ENCODE data around the gene ASCC1.

Gene ASCC1

DNA sequence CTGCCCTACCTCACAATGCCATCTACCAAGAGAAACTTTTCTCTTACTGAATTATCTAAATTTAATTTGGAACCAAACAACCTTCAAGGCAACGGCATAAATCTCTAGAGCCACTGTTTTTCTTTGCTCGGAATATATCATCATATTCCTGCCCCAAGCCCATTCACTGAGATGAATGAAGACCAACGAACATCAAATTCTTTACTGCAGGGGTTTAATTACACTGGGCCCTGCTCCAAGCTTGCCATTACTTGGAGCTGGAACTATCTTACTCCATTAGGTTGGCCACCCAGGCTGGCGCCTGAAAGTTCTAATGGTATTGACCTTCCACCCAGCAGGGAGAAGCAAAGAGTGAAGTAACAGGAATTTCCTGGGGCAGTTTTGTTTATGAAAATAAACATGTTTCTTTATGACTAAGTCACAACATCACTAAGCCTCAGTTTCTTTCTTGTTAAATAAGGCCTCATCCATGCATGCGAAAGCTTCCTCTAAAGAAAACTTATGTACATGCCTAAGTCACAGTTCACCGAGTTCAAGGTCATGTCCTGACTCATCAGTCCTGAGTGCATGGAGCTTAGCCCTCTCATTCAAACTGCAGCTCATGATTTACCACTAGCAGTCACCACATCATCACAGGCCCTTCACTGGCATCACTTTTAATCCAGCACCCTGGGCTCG lies 42.3 kb downstream of the ASCC1 start:
- no peak overlapping the region for H3K27ac ChIP-seq (ENCODE audit: low read length)
- H3K4me1 ChIP-seq (ENCODE audit: insufficient read depth, low read length) = no peaks in the 10 kb centered on the region
- DNase-seq (no peak), ATAC-seq (ENCODE audit: insufficient read depth, low read depth) (no peak)
- no peak overlapping the region for H3K4me2 ChIP-seq (ENCODE audit: insufficient read depth, low read length)
- no peak overlapping the region for H3K4me3 ChIP-seq (ENCODE audit: low read depth in 1 of 2, low read length in 2 of 2)
- TF ChIP-seq, protein P1, sequence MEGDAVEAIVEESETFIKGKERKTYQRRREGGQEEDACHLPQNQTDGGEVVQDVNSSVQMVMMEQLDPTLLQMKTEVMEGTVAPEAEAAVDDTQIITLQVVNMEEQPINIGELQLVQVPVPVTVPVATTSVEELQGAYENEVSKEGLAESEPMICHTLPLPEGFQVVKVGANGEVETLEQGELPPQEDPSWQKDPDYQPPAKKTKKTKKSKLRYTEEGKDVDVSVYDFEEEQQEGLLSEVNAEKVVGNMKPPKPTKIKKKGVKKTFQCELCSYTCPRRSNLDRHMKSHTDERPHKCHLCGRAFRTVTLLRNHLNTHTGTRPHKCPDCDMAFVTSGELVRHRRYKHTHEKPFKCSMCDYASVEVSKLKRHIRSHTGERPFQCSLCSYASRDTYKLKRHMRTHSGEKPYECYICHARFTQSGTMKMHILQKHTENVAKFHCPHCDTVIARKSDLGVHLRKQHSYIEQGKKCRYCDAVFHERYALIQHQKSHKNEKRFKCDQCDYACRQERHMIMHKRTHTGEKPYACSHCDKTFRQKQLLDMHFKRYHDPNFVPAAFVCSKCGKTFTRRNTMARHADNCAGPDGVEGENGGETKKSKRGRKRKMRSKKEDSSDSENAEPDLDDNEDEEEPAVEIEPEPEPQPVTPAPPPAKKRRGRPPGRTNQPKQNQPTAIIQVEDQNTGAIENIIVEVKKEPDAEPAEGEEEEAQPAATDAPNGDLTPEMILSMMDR (IDR thresholded peaks at IDR 0.05; ENCODE audit: borderline replicate concordance, extremely low read depth, low read length, poor library complexity, severe bottlenecking) = no peak
- no peak for TF ChIP-seq EZH2 (IDR thresholded peaks at IDR 0.05; ENCODE audit: borderline replicate concordance, low read depth, low read length, severe bottlenecking)
- no peaks in the 10 kb centered on the region for H3K9me3 ChIP-seq (ENCODE audit: insufficient read depth, low read length, severe bottlenecking)
- no peaks in the 10 kb centered on the region for H3K79me2 ChIP-seq (ENCODE audit: insufficient read depth, low read length)
- no peaks in the 10 kb centered on the region for H3K27me3 ChIP-seq (ENCODE audit: insufficient read depth, low read length, poor library complexity)
- no peaks in the 10 kb centered on the region for H4K20me1 ChIP-seq (ENCODE audit: insufficient read depth, low read length)
- H3K36me3 ChIP-seq (ENCODE audit: insufficient read depth, low read length) = peaks cover 24% of the 10 kb centered on the region; the same call in 1 of the 2 replicates
- no peak overlapping the region for H2AFZ ChIP-seq (ENCODE audit: low read depth, low read length)
- no peak overlapping the region for H3K9ac ChIP-seq (ENCODE audit: low read depth, low read length)

GRCh38 chr10:72173262-72173618 lies 42.8 kb downstream of the ASCC1 start:
- Histone ChIP-seq H3K4me1 (ENCODE audit: insufficient read depth, low read length) (no peaks in the 10 kb centered on the region), H3K27me3 (ENCODE audit: insufficient read depth, low read length, poor library complexity) (no peaks in the 10 kb centered on the region), H4K20me1 (ENCODE audit: insufficient read depth, low read length) (no peaks in the 10 kb centered on the region), H3K9me3 (ENCODE audit: insufficient read depth, low read length, severe bottlenecking) (no peaks in the 10 kb centered on the region), H3K9ac (ENCODE audit: low read depth, low read length) (no peak overlapping the region), H3K4me3 (ENCODE audit: low read depth in 1 of 2, low read length in 2 of 2) (no peak overlapping the region), H3K36me3 (ENCODE audit: insufficient read depth, low read length) (peaks cover 21% of the 10 kb centered on the region; the same call in 1 of the 2 replicates), H3K27ac (ENCODE audit: low read length) (no peak overlapping the region), H2AFZ (ENCODE audit: low read depth, low read length) (no peak overlapping the region), H3K79me2 (ENCODE audit: insufficient read depth, low read length) (no peaks in the 10 kb centered on the region), H3K4me2 (ENCODE audit: insufficient read depth, low read length) (no peak overlapping the region)
- ATAC-seq (ENCODE audit: insufficient read depth, low read depth) (no peak), DNase-seq (no peak)
- no peak for TF ChIP-seq EZH2 (IDR thresholded peaks at IDR 0.05; ENCODE audit: borderline replicate concordance, low read depth, low read length, severe bottlenecking)
- TF ChIP-seq, protein P1 (IDR thresholded peaks at IDR 0.05; ENCODE audit: borderline replicate concordance, extremely low read depth, low read length, poor library complexity, severe bottlenecking) = no peak

DNA sequence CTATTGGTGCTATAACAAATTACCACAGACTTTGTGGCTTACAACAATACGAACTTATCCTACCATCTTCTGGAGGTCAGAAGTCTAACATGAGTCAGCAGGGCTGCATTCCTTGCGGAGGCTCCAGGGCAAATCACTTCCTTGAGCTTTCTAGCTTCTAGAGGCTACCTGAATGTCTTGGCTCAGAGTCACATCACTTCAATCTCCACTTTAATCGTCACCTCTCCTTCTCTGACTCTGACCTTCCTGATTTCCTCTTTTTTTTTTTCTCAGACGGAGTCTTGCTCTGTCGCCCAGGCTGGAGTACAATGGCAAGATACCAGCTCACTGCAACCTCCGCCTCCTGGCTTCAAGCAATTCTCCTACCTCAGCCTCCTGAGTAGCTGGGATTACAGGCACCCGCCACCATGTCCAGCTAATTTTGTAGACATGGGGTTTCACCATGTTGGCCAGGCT lies 44.9 kb downstream of the ASCC1 start:
- no peaks in the 10 kb centered on the region for H3K9me3 ChIP-seq (ENCODE audit: insufficient read depth, low read length, severe bottlenecking)
- no peak overlapping the region for H3K4me3 ChIP-seq (ENCODE audit: low read depth in 1 of 2, low read length in 2 of 2)
- ATAC-seq (ENCODE audit: insufficient read depth, low read depth) (no peak), DNase-seq (no peak)
- H3K4me1 ChIP-seq (ENCODE audit: insufficient read depth, low read length) = no peaks in the 10 kb centered on the region
- no peak overlapping the region for H3K9ac ChIP-seq (ENCODE audit: low read depth, low read length)
- H4K20me1 ChIP-seq (ENCODE audit: insufficient read depth, low read length) = no peaks in the 10 kb centered on the region
- TF ChIP-seq EZH2 (IDR thresholded peaks at IDR 0.05; ENCODE audit: borderline replicate concordance, low read depth, low read length, severe bottlenecking) = no peak
- TF ChIP-seq, protein P1 (IDR thresholded peaks at IDR 0.05; ENCODE audit: borderline replicate concordance, extremely low read depth, low read length, poor library complexity, severe bottlenecking) = no peak
- no peaks in the 10 kb centered on the region for H3K27me3 ChIP-seq (ENCODE audit: insufficient read depth, low read length, poor library complexity)
- H3K27ac ChIP-seq (ENCODE audit: low read length) = no peak overlapping the region
- peaks cover 9% of the 10 kb centered on the region; the same call in 1 of the 2 replicates for H3K36me3 ChIP-seq (ENCODE audit: insufficient read depth, low read length)
- H2AFZ ChIP-seq (ENCODE audit: low read depth, low read length) = no peak overlapping the region
- no peak overlapping the region for H3K4me2 ChIP-seq (ENCODE audit: insufficient read depth, low read length)
- 0 out of 2 replicates have a peak, but pooled peaks cover under 1% of the 10 kb centered on the region for H3K79me2 ChIP-seq (ENCODE audit: insufficient read depth, low read length)

Data from DND-41 (cell line).